ENCODE measurements around the gene RIMKLB.

DNA sequence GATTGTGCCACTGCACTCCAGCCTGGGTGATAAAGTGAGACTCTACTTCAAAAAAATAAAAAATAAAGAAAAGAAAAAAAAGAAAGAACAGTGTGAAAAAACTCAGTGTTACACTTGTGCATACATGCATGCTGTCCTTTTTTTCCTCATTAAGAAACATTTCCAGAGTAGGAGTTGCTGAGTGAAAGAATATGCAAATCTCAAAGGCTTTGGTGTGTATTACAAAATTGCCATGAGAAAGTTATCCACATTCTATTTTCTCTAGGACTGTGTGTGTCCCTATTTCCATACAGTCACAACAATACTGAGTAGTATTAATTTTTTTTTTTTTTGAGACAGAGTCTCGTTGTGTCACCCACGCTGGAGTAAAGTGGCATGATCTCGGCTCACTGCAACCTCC is 123.8 kb downstream of the RIMKLB start:
- TF ChIP-seq, protein P1, sequence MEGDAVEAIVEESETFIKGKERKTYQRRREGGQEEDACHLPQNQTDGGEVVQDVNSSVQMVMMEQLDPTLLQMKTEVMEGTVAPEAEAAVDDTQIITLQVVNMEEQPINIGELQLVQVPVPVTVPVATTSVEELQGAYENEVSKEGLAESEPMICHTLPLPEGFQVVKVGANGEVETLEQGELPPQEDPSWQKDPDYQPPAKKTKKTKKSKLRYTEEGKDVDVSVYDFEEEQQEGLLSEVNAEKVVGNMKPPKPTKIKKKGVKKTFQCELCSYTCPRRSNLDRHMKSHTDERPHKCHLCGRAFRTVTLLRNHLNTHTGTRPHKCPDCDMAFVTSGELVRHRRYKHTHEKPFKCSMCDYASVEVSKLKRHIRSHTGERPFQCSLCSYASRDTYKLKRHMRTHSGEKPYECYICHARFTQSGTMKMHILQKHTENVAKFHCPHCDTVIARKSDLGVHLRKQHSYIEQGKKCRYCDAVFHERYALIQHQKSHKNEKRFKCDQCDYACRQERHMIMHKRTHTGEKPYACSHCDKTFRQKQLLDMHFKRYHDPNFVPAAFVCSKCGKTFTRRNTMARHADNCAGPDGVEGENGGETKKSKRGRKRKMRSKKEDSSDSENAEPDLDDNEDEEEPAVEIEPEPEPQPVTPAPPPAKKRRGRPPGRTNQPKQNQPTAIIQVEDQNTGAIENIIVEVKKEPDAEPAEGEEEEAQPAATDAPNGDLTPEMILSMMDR (IDR thresholded peaks at IDR 0.05) = no peak
- TF ChIP-seq POLR2A (IDR thresholded peaks at IDR 0.05) (no peak), POLR2AphosphoS5 (IDR thresholded peaks at IDR 0.05; ENCODE audit: insufficient read depth in 1 of 2, low read depth in 1 of 2) (no peak)

All from vagina (tissue), 2 donors.